C1 segment of cervical spinal cord (tissue), 14 donors: ENCODE results near the gene MICAL3.
"Not testable (repeated sequence)": the region's sequence is repeated elsewhere in the genome, so short reads cannot be mapped to it uniquely, and the experiment has no call there.

Experiments
- DNase-seq, 14 donors: peaks; one replicate each; lab custom pipeline; 2025; lab: John Stamatoyannopoulos, UW

The MICAL3 gene

DNA sequence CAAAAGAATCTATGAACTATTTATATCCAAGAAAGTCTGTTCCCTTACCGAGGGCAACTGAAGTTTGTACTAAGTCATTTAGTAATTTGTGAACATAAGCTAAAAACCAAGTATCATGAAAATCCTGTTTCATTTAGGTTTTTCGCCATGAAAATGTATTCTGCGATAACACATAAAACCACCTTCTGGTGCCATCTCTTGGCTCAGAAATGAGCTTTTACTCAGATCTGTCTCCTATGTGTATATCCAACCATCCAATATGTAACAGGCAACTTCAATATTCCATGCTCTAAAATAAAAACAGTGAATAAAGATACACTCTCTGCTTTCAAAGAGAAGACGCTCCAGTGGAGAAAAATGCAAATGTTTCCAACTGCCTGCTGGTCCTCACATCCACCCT is 132.0 kb downstream of the MICAL3 start:
- no peak for DNase-seq

DNA sequence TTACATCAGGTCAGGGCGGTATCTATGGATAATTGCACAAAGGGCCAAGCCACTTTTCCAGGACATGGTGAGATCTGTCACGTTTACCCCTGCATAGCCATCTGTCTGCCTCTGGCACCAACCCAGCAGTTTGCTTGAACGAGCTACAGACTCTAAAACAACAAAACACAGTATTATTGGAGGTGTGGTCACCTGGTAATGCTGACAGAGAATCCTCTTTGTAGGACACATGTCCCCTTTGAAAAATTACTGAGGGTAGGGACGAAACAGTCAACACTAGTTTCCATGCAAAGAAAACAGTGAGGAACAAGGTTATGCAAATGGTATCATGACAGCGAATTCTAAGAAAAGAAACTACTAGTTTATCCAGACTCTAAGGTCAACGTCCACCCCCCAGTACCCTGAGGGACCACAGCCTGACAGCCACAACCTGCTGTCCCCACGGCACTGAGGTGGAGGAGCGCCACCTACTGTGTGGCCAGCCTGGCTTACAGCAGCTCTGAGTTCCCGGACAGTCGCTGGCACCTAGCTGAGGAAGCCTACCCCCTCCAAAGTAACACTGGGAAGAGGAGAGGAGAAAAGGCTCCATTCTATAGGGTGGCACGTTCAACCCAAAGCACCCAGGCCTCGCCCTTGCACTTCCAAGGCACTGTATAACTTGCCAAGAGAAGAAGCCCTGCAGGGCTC is 132.7 kb downstream of the MICAL3 start:
- DNase-seq: peak in 6 of 14 donors; percentile 17 to 63 (median 46)

DNA sequence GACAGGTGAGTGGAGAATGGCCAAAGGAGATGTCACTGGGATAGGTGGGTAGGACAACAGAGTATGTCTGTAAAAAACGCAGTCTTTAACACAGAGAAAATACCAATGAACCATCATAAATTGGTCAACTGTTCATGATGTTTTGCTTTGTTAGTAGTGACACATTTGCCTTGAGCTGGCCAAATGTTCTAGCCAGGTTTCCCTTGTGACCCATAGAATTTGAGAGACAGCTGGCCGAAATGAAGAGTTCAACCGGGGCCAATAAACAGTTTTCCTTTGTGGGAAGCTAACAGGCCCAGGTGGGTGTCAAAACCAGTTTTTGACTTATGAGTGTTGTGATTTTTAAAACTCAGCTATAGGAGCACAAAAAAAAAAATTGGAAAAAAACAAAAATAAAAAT is 133.5 kb downstream of the MICAL3 start:
- DNase-seq: no peak

DNA sequence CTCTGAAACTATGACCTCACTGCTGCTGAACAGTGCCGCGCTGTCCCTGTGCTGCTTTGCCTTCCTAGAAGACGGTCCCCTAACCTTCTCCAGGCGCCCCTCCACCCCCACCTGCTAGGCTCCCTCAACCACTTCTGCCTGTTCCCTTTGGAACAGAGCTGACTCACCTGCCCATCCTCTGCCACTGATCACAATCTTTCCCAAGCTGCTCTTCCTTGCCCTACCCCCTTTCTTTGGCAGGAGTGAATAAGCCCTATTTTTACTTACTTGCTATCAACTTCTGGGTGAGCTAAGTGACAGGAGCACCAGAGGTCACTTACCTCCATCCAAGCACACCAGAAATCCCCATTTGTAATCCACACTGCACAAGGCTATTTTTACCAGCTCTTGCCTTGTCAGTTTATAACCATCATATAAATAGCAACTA is 134.1 kb downstream of the MICAL3 start:
- DNase-seq: no peak

DNA sequence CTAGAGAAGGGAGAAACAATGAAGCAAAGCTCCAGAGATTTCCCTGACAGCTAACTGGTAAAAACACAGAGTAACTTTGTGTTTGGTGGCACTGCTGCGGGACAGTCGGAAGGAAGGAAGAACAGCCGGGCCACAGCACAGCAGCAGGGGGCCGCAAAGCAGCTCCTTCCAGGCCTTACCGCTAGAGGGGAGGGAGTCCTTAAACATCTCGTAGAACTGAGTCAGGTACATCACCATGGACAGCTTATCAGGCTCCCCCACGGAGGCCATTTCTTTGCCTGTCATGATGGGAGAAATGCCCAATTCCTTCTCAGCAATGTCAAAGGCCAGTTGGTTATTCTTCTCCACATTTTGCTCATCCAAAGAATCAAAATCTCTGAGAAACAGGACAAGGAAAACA is 135.5 kb downstream of the MICAL3 start:
- no peak for DNase-seq

DNA sequence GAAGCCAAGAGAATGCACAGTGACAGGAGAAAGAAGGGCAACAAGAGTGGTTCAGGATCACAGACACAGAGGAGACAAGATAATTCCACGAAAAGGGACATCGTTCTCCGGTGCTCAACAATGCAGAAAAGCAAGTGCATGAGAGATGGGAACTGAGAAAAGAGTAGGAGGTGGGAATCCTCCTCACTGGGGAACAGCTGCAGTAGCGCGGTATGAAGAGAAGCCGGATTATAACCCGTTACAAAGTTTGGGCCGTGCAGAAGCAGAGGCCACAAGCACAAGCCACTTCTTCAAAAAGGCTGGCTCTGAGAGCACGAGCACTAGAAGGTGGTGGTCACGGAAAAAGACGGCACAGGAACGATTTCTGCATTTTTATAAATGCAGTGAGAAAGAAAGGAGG is 135.9 kb downstream of the MICAL3 start:
- DNase-seq: no peak

DNA sequence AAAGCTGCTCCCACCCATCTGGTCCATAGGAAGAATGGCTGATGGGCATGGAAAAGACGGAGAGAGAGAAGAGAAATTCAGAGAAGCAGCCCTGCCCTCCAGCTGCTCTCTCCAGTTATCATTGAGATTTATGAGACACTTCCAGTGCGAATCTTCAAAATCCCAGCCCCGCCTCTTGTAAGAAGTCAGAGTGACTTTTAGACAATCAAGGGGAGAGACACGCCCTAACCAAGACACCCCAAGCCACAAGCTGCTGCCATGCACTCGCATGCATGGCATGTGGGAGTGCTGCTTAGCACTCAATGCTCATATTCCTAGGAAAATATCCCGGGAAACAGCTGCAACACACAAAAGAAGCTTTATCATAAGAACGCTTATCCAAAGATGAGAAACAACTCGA is 139.5 kb downstream of the MICAL3 start:
- no peak for DNase-seq

DNA sequence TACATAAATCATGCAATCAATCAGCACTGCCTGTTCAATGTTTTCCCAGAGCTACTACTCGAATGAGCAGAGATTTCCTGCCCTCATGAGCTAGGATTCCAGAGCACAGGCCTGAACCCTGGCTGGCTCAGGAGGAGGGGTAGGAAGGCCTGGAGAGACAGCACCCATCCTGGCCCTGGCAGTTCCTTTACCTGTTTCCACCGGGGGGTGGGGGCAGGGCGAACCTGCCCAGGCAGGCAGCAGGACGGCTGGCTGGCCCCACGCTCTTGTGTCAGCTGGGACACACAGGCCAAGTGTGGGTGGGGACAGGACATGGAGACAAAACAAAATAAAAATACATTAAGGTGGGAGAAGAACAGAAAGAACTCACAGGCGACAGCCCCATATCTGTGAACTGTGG is 140.3 kb downstream of the MICAL3 start:
- no peak for DNase-seq

DNA sequence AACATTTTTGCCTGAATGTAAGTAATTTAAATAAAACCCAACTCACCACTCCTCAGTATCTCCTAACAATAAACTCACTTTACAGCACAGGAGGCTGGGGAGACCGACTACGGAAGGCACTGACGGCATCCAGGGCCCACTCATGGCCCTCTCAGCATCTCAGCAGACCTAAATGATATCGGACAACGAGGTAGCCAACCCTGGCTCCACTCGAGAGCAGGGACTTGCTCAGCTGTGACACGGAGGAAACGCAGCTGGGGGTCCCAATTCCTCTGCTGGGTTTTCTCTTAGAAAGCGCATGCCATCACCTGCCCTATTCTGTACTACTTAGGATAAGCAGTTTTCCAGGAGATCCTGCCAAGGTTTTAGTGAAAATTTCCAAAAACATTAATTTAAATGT is 141.0 kb downstream of the MICAL3 start:
- no peak for DNase-seq

DNA sequence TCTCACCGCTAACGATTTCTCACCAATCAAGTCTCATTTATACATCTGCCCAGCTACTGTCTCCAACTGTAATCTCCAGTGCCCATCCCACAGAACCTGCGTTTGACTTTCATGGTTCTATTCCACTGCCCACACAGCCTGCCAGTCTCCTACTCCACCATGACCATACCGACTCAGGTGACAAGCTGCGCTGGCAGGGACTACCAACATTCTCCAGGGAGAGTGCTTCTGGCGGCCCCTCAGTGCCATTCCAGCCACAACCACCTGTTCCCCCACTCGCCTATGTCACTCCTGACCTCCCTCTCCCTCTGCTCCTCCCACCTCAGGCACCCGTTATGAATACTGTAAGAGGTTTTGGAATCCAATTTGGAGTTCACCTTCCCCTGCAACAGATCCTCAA is 141.6 kb downstream of the MICAL3 start:
- DNase-seq: no peak

DNA sequence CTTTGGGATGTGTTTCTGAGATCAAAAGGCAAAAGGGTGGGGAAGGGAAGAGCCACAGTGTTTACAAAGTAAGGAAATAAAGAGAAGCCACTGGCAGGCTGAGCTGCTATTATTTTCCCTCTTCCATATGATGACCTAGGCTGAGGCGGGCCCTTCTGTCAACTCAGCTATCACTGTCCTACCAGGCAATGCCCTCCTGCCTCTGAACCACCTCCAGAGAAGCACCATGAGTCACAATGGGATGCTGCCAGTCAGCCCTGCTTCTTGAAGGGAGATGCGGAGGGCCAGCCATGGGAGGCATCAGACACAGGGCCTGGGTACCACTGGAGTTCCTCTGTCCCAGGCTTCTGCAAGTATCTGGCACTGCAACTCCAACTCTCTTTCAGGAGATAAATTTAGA is 142.2 kb downstream of the MICAL3 start:
- DNase-seq: no peak

DNA sequence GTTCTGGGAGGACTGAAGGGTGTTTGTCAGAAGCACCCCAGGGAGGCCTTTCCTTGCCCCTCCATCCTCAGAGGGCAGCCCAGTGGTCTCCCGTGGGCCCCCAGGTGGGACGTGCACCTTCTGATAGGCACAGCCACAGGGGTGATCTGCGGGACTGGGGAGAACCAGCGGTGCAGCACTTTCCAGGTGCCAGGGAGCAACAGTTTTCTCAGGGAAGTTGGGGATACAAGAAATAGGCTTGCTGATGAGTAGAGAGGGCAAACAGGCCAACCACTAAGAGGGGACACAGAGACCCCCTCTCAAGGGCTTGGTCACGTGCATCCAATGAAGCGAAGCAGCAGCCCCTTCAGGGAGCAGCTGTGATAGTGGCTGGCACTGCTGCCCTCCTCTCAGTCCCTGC is 143.0 kb downstream of the MICAL3 start:
- DNase-seq: no peak

DNA sequence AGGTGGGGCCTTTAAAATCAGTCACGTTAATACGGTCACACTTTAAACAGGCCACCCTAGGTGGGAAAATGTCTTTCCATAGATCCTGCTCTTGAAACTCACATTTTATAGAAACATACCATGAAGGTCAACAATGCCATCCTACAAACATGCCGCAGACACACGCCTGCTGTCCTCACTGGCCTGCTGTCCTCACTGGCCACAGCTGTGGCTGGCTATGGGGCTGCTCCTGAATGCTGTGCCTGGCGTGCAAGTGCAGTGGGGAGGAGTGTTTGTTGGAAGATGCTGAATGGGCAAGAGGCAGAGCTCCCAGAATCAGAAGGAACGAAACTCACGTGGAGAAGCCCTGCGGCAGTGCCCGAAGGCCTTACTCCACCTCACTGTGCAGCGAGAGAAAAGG is 143.9 kb downstream of the MICAL3 start:
- DNase-seq: no peak

DNA sequence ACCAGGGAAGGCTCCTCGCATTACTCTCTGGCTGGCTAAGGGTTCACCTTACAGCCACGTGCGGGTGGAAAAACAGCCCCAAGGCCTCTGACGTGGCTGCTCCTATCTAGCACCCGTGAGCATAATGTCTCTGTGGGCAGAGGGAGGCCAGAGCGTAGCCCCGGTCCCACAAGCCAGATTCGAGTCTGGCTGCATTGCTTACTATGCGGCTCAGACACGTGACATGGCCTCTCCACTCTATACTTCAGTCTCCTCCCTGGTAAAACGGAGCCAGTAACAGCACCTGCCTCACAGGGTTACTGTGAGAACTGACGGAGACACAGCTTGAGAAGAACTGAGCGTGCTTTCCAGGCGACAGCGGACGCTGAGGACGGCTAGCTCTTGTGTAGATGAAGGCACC is 144.3 kb downstream of the MICAL3 start:
- DNase-seq: peak in 1 of 14 donors; percentile 41

DNA sequence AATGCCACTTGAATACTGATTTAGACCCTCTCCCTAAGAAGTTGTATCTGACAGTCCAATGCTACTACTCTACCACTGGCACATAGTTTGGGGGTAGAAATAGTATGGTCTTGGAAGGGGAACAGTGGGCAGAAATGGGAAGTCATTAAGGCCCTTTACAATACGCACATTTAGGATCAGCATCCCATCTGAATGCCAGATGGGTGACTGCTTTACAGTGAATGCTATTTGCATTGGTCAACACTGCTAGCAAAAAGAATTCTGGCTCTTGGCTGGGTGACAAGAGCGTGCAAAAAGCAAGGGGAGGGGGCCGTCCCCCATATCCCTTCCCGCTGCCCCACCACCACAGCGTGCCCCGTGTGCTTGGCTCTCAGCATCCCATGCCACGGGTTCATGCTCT is 145.4 kb downstream of the MICAL3 start:
- no peak for DNase-seq

DNA sequence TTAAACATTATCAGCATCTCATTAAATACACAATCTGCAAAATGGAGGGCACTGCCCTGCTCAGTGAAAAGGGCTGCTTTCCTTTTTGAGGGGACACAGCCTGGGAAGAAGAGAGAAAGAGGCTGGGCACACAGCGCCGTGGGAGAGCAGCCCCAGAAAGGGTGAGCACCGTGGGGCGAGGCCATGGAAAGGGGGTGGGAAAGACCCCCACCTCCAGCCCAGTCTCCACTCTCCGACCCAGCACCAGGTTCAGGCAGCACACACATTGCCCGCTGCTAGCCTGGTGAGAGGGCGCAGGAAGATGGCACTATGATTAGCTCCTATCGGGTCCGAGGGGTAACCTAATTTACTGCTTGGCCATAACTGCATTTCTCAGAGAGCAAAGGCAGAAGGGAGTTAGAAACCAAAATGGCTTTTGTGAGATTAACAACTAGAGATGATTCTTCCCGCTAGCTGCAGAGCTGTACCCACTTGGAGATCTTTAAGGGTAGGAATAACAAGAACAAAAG is 146.1 kb downstream of the MICAL3 start:
- no peak for DNase-seq

DNA sequence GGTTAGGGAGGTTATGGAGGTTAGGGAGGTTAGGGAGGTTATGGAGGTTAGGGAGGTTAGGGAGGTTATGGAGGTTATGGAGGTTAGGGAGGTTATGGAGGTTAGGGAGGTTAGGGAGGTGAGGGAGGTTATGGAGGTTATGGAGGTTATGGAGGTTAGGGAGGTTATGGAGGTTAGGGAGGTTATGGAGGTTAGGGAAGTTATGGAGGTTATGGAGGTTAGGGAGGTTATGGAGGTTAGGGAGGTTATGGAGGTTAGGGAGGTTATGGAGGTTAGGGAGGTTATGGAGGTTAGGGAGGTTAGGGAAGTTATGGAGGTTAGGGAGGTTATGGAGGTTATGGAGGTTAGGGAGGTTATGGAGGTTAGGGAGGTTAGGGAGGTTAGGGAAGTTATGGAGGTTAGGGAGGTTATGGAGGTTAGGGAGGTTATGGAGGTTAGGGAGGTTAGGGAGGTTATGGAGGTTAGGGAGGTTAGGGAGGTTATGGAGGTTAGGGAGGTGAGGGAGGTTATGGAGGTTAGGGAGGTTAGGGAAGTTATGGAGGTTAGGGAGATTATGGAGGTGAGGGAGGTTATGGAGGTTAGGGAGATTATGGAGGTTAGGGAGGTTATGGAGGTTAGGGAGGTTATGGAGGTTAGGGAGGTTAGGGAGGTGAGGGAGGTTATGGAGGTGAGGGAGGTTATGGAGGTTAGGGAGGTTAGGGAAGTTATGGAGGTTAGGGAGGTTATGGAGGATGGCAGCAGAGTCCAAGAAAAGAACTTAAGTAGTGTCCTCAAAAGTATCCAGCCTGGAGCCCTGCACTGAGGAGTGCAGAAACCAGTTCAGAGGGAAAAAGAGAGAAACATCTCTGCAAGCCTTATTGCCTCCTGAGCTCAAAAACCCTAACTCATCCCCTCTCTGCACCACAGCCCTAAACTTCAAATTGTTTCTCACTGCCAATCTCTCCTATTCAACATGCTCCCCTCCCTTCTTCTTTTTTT is 147.2 kb downstream of the MICAL3 start:
- DNase-seq: not testable (repeated sequence)

DNA sequence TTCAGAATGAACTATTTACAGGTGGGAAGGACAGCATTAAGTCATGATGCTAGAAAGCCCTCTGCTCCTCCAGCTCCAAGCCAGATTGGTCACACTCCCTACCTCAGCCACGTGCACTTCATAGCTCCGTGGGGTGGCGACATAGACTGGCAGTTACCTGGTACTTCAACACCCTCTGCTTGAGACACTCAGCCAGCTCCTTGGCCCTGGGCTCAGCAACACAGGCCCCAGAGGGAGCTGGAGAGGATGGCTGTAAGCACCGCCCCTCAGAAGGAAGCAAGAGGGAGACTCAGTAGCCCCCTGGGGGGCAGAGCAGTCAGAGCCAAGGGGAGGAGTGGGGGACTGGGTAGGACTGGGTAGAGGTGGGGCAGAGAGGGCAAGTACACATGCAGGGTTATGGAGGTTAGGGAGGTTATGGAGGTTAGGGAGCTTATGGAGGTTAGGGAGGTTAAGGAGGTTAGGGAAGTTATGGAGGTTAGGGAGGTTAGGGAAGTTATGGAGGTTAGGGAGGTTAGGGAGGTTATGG is 148.0 kb downstream of the MICAL3 start:
- DNase-seq: peak in 1 of 14 donors; percentile 32

DNA sequence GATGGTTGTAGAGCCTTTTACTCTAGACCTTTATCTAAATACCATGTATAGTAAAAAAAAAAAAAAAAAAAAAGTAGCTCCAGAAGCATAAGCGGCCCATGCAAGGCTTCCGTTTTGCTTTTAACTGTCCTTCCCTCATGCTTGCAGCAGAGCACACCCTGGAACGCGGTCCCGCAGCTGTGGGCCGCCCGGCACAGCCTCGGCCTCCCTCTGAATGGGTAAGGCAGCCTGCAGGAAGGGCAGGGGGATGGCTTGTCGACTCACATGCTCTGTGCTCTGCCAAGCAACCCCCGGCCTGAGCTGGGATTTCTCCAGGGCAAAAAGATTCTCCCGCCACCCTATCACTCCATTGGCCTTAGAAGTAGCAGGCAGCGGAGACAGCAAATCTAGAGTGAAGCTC is 148.7 kb downstream of the MICAL3 start:
- DNase-seq: peak in 2 of 14 donors; percentile 24 to 40

DNA sequence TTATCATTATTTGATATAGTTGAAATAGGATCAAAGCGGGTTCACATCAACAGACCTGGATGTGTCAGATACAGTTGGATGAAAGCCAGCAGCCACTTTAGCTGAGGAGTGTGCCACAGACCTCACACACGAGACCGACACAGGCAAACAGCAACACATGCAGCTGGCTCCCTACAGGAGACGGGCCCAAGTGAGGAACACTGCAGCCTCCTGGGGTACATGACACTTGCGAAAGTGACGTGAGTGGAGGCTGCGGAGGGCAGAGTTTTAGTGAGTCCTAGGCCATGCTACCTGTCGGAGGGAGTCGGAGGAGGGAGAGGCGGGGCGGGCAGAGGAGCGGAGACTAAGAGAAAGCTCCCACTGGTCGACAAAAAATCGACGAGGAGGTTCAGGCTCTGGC is 149.2 kb downstream of the MICAL3 start:
- DNase-seq: no peak

DNA sequence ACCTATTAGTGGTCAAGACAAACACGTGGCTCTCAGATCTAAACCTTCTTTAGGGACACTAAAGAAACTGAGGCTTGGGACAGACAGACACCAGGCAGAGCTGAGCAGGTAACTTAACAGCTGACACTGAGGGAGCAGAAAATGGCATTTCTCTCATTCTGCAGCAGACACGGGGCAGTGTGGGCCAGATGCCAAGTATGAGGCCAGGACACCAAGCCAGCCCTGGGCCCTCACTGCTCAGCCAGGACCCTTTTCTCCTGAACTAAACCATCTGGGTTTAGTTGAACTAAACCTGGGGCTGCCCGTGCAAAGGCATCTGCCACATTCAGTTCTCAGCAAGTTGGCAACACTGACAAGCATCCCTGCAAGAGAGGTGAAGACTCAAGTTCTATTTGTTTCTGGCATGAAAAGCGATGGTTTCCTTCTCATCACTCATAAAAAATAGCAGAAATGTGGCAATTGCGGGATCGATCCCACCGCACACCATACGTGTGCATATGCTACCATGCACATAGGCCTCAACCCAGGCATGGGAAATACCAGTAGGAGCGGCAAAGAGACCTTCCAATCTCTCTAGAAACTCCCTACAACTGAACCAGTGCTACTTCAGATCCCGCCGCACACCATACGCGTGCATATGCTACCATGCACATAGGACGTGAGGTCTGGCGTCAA is 150.0 kb downstream of the MICAL3 start:
- peak in 1 of 14 donors; percentile 50 for DNase-seq

DNA sequence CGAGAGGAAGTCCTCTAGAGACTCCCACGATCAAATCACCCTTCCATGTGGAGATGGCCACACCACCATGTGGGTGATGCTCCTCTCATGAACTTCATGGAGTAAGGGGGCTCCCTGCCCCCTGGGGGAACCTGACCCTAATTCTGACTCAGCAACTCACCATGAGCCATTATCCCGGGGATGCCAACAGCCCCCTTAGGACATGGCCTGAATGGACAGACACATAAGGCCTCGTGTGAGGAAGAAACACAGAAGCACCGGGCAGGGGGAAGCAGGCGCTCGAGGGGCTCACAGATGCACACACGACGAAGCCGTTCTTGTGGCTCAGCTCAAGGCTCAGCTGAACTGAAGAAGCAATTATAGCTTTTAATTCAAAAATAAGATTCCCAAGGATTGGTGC is 150.6 kb downstream of the MICAL3 start:
- DNase-seq: no peak
